ENCODE measurements around the gene ERC1. TPM values are rescaled to one million over a fixed set of nuclear protein-coding genes. Genes with fewer than 3 reads are reported as not detected.

ERC1 gene
- total and polyA plus RNA-seq, 7 donors = 4.0 to 35.6 (median 29.4) TPM

- no peak overlapping the region for H3K4me3 ChIP-seq
- no peaks in the 10 kb centered on the region for H3K36me3 ChIP-seq (ENCODE audit: insufficient read depth in 1 of 2, low read depth in 1 of 2)
- ATAC-seq (peak; percentile 78 to 97 (median 96)), DNase-seq (no peak)
- no peaks in the 10 kb centered on the region for H3K27me3 ChIP-seq (ENCODE audit: insufficient read depth in 3 of 3, low read length in 2 of 3)
- peak overlapping the region; percentile 64 for H3K27ac ChIP-seq
- intact Hi-C loops (cut with DNase I) = loop anchor here in 1 of 2 donors (2.0 kb wide), 1 partner anchor 17 kb away; no protein-coding TSS in a partner anchor
- peaks cover 4% of the 10 kb centered on the region for H3K4me1 ChIP-seq
- TF ChIP-seq CTCF (IDR thresholded peaks at IDR 0.05) = no peak
- H3K9me3 ChIP-seq = no peaks in the 10 kb centered on the region
- WGBS, 3 donors = 66 to 73% (median 71%) methylated on average over 6 of the region's 6 CpGs
These were observed 359.3 kb downstream of the ERC1 start for GRCh38 chr12:1350055-1350933.

- H3K4me3 ChIP-seq = no peak overlapping the region
- no peaks in the 10 kb centered on the region for H3K36me3 ChIP-seq (ENCODE audit: insufficient read depth in 1 of 2, low read depth in 1 of 2)
- DNase-seq = no peak
- no peaks in the 10 kb centered on the region for H3K27me3 ChIP-seq (ENCODE audit: insufficient read depth in 3 of 3, low read length in 2 of 3)
- intact Hi-C loops (cut with DNase I) = loop anchor here in 1 of 2 donors (2.0 kb wide), 1 partner anchor 16 kb away; no protein-coding TSS in a partner anchor
- ATAC-seq = peak; percentile 22 to 61 (median 48)
- H3K9me3 ChIP-seq = no peaks in the 10 kb centered on the region
- no peak for TF ChIP-seq CTCF (IDR thresholded peaks at IDR 0.05)
- peaks cover 4% of the 10 kb centered on the region for H3K4me1 ChIP-seq
- H3K27ac ChIP-seq = peak overlapping the region; percentile 64
- WGBS, 3 donors = 67 to 91% (median 73%) methylated on average over 1 of the region's 1 CpG
These were observed 359.9 kb downstream of the ERC1 start for GRCh38 chr12:1350934-1351240.

GRCh38 chr12:1351926-1352325, 360.9 kb downstream of the ERC1 start:
- Histone ChIP-seq H3K9me3 (no peaks in the 10 kb centered on the region), H3K27ac (no peak overlapping the region), H3K4me1 (peaks cover 4% of the 10 kb centered on the region), H3K36me3 (ENCODE audit: insufficient read depth in 1 of 2, low read depth in 1 of 2) (no peaks in the 10 kb centered on the region), H3K27me3 (ENCODE audit: insufficient read depth in 3 of 3, low read length in 2 of 3) (no peaks in the 10 kb centered on the region), H3K4me3 (no peak overlapping the region)
- intact Hi-C loops (cut with DNase I) = loop anchor here in 1 of 2 donors (2.0 kb wide), 1 partner anchor 15 kb away; no protein-coding TSS in a partner anchor
- ATAC-seq (no peak), DNase-seq (no peak)
- 72 to 88% (median 87%) methylated on average over 2 of the region's 2 CpGs for WGBS, 3 donors
- no peak for TF ChIP-seq CTCF (IDR thresholded peaks at IDR 0.05)

GRCh38 chr12:1353451-1353850, 362.4 kb downstream of the ERC1 start:
- WGBS, 3 donors = 97 to 100% (median 99%) methylated on average over 2 of the region's 2 CpGs
- TF ChIP-seq CTCF (IDR thresholded peaks at IDR 0.05) = no peak
- intact Hi-C loops (cut with DNase I) = no loop called here
- Histone ChIP-seq H3K9me3 (no peaks in the 10 kb centered on the region), H3K4me3 (no peak overlapping the region), H3K36me3 (ENCODE audit: insufficient read depth in 1 of 2, low read depth in 1 of 2) (no peaks in the 10 kb centered on the region), H3K27ac (no peak overlapping the region), H3K4me1 (peaks cover 4% of the 10 kb centered on the region), H3K27me3 (ENCODE audit: insufficient read depth in 3 of 3, low read length in 2 of 3) (no peaks in the 10 kb centered on the region)
- ATAC-seq (no peak), DNase-seq (no peak)
